Stimulated activated naive CD8-positive, alpha-beta T cell treated with anti-CD3 and anti-CD28 coated beads, Interleukin-15, amount 100 ng/mL, for 72 hours (primary cell): Measurements from ENCODE around the gene DTNB.
"Not testable (repeated sequence)": the region's sequence is repeated elsewhere in the genome, so short reads cannot be mapped to it uniquely, and the experiment has no call there.

Experiments
- ATAC-seq: fragments of 150-1000 bp; cut with Tn5 transposase; 2 replicates; pipeline ENCODE4 v1.10.0; 2021; ENCODE audit warnings: mild to moderate bottlenecking, moderate library complexity
- DNase-seq, 2 donors: peaks; one replicate each; pipeline ENCODE4 v3.0.0; 2021 to 2022
- H3K27ac Mint-ChIP-seq, 2 donors: one replicate each; pipeline ENCODE4 v1.8.0; 2022; ENCODE audit warnings: mild to moderate bottlenecking in 2 of 2, mixed read lengths in 2 of 2, moderate library complexity in 2 of 2
- H3K27me3 Mint-ChIP-seq: one replicate; pipeline ENCODE4 v1.8.0; 2022; ENCODE audit warnings: mixed read lengths
- H3K4me1 Mint-ChIP-seq: one replicate; pipeline ENCODE4 v1.8.0; 2022; ENCODE audit warnings: mild to moderate bottlenecking, mixed read lengths
- H3K4me3 Mint-ChIP-seq, 2 donors: one replicate each; pipeline ENCODE4 v1.8.0; 2022; ENCODE audit warnings: mild to moderate bottlenecking in 2 of 2, mixed read lengths in 2 of 2, moderate library complexity in 1 of 2
- H3K9me3 Mint-ChIP-seq, 2 donors: one replicate each; pipeline ENCODE4 v1.8.0; 2022; ENCODE audit warnings: mixed read lengths in 2 of 2

DTNB gene

DNA sequence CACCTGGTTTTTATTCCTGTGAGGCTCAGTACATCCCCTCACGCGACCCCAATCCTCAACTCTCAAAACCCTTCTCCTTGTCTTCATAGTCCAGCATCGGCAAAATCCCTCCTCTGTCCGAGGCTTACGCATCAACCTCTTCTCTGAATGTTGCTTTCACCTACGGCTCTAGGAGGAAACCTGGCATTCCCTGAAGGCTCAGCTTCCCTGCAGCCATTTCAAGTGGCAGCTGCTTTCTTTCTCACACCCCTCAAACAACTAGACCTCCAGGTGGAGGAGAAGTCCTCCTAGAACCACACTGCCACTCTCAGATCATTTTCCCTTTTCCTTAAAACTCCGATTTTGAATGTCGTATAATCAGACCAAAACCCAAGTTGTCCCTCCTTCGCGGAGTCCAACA is 114.2 kb downstream of the DTNB start:
- ATAC-seq (no peak), DNase-seq (no peak)
- Mint-ChIP-seq H3K27me3 (no peaks in the 10 kb centered on the region), H3K27ac (peak overlapping the region; percentile 52 to 68), H3K4me3 (peak overlapping the region; percentile 3 to 31), H3K4me1 (peaks cover 58% of the 10 kb centered on the region), H3K9me3 (peaks cover 7 to 11% of the 10 kb centered on the region in 2 donors)

DNA sequence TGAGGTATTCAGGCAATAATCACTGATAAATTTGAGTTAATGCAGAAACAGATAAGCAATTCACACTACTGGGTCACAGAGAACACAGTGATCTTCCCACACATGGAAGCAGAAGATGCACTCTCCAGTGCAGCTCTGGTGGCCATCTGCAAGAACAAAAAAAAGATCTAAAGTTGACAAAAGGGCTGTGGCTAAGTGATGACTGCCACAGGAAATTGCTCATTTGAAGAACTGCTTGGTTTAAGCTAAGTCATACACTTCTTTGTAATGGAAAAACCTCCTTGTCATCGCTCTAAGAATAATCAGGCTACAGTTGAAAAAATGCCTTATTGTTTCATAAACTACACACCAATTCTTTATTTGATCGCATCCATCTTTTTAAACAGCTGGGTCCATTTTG is 115.1 kb downstream of the DTNB start:
- peaks cover 58% of the 10 kb centered on the region for H3K4me1 Mint-ChIP-seq
- ATAC-seq (peak; percentile 92), DNase-seq (peak; percentile 34 to 52)
- H3K4me3 Mint-ChIP-seq: peak overlapping the region; percentile 7 to 14
- H3K9me3 Mint-ChIP-seq: peaks cover 7 to 11% of the 10 kb centered on the region in 2 donors
- peak overlapping the region; percentile 17 to 68 for H3K27ac Mint-ChIP-seq
- H3K27me3 Mint-ChIP-seq: no peaks in the 10 kb centered on the region

DNA sequence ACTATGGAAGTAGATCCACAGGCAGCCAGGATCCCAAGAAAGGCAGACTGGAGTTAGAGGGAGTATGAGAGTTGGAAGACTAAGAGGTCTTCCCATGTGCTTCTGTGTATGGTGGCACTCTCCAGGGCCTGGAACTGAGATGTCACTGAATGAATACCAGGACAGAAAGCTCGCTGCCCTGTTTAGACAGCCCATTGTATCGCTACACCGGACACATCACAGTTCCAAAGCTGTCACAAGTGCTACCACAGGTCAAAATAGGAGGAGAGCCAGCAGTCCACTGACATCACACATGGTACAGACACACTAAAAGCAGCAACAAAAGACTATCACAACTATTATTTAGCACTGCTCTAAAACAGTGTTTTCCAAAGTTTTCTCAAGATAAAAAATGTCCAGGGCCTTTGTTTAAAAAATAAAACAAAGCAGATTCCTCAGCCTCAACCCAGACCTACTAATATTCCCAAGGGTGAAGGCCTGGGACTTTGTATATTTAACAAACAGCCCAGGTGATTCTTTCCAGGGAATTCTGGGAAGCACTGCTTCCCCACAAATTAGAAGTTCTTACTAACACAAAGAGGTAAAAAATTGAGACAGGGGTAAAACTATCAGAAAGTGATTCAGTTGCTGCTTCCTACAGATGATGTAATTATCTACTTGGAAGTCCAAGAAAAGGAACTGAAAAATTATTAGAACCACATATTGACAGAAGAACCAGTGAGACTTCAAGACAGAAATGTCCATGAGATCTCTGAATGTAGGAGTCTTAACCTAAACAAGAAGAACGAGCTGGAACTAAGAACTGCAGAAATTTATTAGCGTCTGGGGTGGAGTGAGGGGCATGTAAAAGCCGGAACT is 116.0 kb downstream of the DTNB start:
- Mint-ChIP-seq H3K4me1 (peaks cover 60% of the 10 kb centered on the region), H3K4me3 (peak overlapping the region; percentile 11 to 21), H3K9me3 (peaks cover 7 to 11% of the 10 kb centered on the region in 2 donors), H3K27ac (peak overlapping the region; percentile 60 to 75), H3K27me3 (no peaks in the 10 kb centered on the region)
- ATAC-seq: no peak
- no peak for DNase-seq

DNA sequence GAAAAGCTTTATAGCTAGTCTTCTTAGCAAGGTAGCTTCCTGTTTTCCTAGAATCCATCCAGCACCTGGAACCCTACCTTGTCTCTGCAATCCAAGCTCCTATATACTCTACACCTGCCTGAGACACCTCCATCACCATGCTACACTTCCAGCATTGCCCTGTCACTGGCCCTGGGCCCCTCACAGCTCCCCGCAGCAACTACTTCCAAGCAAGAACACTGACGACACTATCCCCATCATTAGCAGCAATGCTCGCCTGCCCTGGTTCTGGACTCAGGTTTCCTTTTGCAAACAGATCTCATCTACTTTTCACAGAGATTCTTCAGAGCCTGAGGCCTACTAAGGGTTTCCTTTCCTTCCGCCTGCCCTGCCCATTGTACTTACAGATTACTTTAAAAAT is 121.1 kb downstream of the DTNB start:
- Mint-ChIP-seq H3K4me1 (peaks cover 25% of the 10 kb centered on the region), H3K4me3 (no peak overlapping the region), H3K9me3 (no peaks in the 10 kb centered on the region), H3K27ac (no peak overlapping the region), H3K27me3 (no peaks in the 10 kb centered on the region)
- ATAC-seq: no peak
- no peak for DNase-seq

DNA sequence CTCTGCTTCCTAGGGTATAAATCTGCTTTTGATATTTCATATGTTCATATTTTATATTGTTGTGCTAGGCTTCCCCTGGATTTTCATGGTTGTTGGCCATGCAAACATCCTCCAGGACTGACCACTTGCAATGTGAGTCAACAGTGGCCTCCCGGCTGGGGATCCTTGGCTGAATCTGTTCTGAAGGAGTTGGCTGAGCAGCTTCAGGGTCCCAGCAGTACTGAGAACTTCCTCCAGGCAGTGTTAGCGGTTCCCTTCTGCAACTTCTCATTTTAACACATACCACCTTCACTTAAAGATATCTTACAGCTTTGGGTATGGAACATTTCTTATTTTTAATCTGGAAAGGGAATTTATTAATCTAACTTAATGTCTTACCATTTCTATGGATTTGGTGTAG is 122.1 kb downstream of the DTNB start:
- Mint-ChIP-seq H3K4me1 (peaks cover 15% of the 10 kb centered on the region), H3K4me3 (no peak overlapping the region)

DNA sequence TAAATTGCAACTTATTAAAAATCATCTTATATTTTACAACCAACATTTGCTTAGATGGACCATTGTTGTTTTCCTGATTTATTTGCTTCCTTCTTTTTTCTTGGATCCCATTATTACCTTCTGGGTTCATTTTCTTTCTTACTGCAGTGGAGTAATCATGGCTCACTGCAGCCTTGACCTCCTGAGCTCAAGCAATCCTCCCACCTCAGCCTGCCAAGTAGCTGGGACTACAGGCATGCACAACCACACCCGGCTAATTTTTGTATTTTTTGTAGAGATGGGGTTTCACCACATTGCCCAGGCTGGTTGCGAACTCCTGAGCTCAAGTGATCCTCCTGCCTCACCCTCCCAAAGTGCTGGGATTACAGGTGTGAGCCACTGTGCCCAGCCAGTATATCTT is 123.8 kb downstream of the DTNB start:
- H3K4me3 Mint-ChIP-seq: not testable (repeated sequence)

More for the DNA sequence above, 122.1 kb downstream of the DTNB start:
- Mint-ChIP-seq H3K27ac (no peak overlapping the region), H3K9me3 (no peaks in the 10 kb centered on the region), H3K27me3 (no peaks in the 10 kb centered on the region)
- DNase-seq: no peak
- ATAC-seq: no peak

DNA sequence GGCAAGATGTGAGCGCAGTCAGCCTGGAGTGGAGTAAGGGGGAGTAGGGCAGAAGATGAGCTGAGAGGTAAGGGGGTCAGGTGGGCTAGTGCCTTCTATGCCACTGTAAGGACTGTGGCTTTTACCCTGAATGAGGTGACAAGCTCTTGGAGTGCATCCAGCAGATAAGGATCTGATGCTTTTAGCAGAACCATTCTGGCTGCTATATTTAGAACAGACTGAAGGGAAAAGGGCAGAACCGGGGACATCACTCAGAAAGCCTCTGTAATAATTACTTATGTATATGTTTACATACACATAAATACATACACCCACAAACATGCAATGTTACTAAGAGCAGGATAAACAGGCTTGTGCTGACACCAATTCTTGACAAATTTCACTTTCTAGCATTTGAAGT is 124.8 kb downstream of the DTNB start:
- no peak overlapping the region for H3K4me3 Mint-ChIP-seq
- H3K27ac Mint-ChIP-seq: no peak overlapping the region
- ATAC-seq (no peak), DNase-seq (no peak)
- peaks cover 14% of the 10 kb centered on the region for H3K4me1 Mint-ChIP-seq
- no peaks in the 10 kb centered on the region for H3K27me3 Mint-ChIP-seq
- no peaks in the 10 kb centered on the region for H3K9me3 Mint-ChIP-seq

More for the DNA sequence above, 123.8 kb downstream of the DTNB start:
- not testable (repeated sequence) for H3K27ac Mint-ChIP-seq, H3K9me3 Mint-ChIP-seq, DNase-seq, H3K27me3 Mint-ChIP-seq, ATAC-seq
- peaks cover 14% of the 10 kb centered on the region for H3K4me1 Mint-ChIP-seq

DNA sequence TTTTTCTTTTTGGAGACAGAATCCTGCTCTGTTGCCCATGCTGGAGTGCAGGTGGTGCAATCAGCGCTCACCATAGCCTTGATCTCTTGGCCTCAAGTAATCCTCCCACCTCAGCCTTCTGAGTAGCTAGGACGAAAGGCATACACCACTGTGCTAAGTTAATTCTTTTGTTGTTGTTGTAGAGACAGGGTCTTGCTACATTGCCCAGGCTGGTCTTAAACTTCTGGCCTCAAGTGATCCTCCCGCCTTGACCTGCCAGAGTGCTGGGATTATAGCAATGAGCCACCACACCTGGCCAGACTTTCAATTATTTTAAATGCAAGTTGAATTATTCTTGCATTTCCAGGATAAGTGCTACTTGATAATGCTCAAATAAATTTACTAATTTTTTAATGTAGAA is 126.5 kb downstream of the DTNB start:
- peaks cover 6% of the 10 kb centered on the region for H3K4me1 Mint-ChIP-seq
- H3K4me3 Mint-ChIP-seq: no peak overlapping the region
- peak overlapping the region in 1 of 2 donors; percentile 41 for H3K27ac Mint-ChIP-seq
- ATAC-seq (no peak), DNase-seq (no peak)
- H3K27me3 Mint-ChIP-seq: no peaks in the 10 kb centered on the region
- H3K9me3 Mint-ChIP-seq: no peaks in the 10 kb centered on the region

DNA sequence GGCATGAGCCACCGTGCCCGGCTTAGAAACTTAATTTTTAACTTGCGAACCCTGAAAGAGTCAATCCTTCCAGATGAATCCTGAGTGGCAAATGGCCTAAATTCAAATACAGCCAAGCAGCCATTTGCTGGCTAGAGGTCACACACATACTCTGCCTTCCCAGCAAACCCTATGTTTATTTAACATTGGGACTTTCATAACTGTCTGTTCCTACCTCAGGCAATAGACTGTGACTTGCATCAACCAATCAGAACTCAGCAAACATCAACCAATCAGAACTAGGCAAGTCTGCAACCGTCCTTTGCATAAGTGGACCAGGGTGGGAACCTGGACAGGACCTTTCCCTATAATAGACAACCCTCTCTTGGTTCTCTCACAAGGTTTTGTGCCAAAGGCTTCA is 127.5 kb downstream of the DTNB start:
- Mint-ChIP-seq H3K4me1 (peaks cover 6% of the 10 kb centered on the region), H3K9me3 (no peaks in the 10 kb centered on the region), H3K27ac (no peak overlapping the region), H3K4me3 (no peak overlapping the region), H3K27me3 (no peaks in the 10 kb centered on the region)
- DNase-seq (no peak), ATAC-seq (no peak)

DNA sequence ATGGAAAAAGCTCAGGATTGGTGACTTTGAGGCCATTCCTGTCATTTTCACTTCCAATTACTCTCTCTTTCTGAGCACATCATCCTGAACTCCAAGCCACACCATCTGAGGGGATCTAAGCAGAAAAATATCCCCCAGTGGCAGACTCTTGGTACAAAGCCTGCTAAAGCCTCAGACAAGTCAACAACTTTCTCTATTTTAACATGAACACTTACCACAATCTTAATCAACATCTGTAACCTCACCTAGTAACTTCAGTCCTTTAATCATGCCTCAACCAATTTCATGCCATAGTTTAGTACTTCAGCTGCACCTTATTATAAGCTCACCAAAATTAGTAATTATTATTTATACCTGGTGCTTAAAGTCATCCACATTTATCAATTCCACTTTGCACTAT is 128.9 kb downstream of the DTNB start:
- Mint-ChIP-seq H3K4me3 (no peak overlapping the region), H3K4me1 (peaks cover 6% of the 10 kb centered on the region), H3K9me3 (no peaks in the 10 kb centered on the region), H3K27ac (no peak overlapping the region), H3K27me3 (no peaks in the 10 kb centered on the region)
- ATAC-seq: no peak
- DNase-seq: no peak

DNA sequence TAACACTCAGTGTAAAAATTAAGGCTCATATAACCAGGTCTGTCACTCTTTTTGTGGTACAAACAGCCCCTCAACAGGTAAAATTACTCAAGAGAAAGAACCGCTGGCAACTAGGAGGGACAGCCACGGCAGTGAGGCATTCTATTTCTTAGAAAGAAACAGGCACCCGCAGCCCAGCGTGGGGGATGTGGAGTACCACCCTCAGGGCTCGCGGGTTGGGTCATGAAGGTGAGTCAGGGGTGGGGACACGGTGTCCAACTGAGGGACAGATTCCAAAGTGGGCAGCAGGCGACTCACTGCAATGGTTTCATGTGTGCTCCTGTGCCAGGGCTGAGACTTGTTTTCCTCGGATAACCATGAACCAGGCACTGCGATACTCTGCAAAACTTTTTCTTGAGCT is 129.4 kb downstream of the DTNB start:
- ATAC-seq (no peak), DNase-seq (no peak)
- no peak overlapping the region for H3K27ac Mint-ChIP-seq
- H3K4me1 Mint-ChIP-seq: peaks cover 6% of the 10 kb centered on the region
- no peak overlapping the region for H3K4me3 Mint-ChIP-seq
- no peaks in the 10 kb centered on the region for H3K27me3 Mint-ChIP-seq
- H3K9me3 Mint-ChIP-seq: no peaks in the 10 kb centered on the region

DNA sequence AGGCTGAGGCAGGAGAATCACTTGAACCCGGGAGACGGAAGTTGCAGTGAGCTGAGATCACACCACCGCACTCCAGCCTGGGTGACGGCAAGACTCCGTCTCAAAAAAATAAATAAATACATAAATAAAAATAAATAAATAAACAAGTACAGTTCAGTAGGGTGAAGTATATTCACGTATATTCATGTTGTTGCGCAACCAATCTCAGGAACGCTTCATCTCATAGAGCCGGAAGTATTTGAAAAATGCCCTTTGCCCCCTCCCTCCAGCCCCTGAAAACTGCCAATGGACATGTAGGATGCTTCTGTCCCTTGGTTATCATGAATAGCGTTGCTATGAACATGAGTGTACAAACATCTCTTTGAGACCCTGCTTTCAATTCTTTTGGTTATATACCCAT is 132.0 kb downstream of the DTNB start:
- Mint-ChIP-seq H3K9me3 (no peaks in the 10 kb centered on the region), H3K27me3 (no peaks in the 10 kb centered on the region), H3K4me1 (no peaks in the 10 kb centered on the region), H3K27ac (no peak overlapping the region), H3K4me3 (no peak overlapping the region)
- DNase-seq (no peak), ATAC-seq (no peak)

DNA sequence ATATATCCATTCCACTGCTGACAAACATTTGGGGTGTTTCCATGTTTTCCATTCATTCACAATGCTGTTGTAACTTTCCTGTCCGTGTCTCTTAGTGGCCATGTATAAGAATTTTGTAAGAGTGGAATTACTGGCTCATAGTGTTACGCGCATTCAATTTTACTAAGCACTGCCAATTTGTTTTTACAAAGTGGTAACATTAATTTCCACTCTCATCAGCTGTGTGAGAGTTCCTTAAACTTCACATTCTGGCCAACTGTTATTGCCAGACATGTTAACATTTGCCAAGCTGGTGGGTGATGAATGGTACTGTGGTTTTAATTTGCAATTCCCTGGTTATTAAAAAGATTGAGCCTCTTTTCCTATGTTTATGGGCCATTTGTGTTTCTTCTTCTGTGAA is 134.2 kb downstream of the DTNB start:
- peak overlapping the region in 1 of 2 donors; percentile 75 for H3K27ac Mint-ChIP-seq
- H3K4me3 Mint-ChIP-seq: no peak overlapping the region
- H3K27me3 Mint-ChIP-seq: no peaks in the 10 kb centered on the region
- DNase-seq: no peak
- no peaks in the 10 kb centered on the region for H3K4me1 Mint-ChIP-seq
- no peak for ATAC-seq
- H3K9me3 Mint-ChIP-seq: no peaks in the 10 kb centered on the region

DNA sequence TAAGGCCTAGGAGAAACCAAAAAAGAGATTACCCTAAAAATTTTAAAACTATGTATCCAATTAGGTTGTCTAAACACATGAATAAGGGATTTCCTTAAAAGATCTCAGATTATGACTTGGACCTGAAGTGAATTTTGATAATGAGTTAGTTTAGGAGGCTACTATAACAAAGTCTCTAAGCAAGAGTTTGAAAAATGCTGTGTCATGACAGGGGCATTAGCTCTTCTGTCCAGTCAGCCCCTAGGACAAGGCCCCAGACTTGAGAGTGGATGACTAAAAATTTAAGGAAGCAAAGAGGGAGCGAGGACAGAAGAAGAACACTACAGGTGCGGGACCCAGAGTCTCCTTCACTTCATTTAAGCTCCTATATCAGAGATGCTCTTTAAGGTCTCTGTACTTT is 135.9 kb downstream of the DTNB start:
- no peaks in the 10 kb centered on the region for H3K9me3 Mint-ChIP-seq
- no peaks in the 10 kb centered on the region for H3K4me1 Mint-ChIP-seq
- ATAC-seq: no peak
- H3K4me3 Mint-ChIP-seq: no peak overlapping the region
- no peaks in the 10 kb centered on the region for H3K27me3 Mint-ChIP-seq
- no peak for DNase-seq
- peak overlapping the region in 1 of 2 donors; percentile 16 for H3K27ac Mint-ChIP-seq

DNA sequence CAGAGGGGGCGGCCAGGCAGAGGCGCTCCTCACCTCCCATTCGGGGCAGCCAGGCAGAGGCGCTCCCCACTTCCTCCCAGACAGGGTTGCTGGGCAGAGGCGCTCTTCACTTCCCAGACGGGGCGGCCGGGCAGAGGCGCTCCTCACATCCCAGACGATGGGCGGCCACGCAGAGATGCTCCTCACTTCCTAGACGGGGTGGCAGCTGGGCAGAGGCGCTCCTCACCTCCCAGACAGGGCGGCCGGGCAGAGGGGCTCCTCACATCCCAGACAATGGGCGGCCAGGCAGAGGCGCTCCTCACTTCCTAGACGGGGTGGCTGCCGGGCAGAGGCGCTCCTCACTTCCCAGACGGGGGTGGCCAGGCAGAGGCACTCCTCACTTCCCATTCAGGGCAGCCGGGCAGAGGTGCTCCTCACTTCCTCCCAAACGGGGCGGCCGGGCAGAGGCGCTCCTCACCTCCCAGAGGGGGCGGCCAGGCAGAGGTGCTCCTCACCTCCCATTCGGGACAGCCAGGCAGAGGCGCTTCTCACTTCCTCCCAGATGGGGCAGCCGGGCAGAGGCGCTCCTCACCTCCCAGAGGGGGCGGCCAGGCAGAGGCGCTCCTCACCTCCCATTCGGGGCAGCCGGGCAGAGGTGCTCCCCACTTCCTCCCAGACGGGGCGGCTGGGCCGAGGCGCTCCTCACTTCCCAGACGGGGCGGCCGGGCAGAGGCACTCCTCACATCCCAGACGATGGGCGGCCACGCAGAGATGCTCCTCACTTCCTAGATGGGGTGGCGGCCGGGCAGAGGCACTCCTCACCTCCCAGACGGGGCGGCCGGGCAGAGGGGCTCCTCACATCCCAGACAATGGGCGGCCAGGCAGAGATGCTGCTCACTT is 137.7 kb downstream of the DTNB start:
- not testable (repeated sequence) for H3K9me3 Mint-ChIP-seq, H3K27ac Mint-ChIP-seq, DNase-seq, H3K27me3 Mint-ChIP-seq, H3K4me1 Mint-ChIP-seq, ATAC-seq, H3K4me3 Mint-ChIP-seq

DNA sequence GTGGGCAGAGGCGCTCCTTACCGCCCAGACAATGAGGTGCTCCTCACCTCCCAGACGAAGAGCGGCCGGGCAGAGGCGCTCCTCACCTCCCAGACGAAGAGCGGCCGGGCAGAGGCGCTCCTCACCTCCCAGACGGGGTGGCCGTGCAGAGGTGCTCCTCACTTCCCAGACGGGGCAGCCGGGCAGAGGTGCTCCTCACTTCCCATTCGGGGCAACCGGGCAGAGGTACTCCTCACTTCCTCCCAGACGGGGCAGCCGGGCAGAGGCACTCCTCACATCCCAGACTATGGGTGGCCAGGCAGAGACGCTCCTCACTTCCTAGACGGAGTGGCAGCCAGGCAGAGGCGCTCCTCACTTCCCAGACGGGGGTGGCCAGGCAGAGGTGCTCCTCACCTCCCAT is 138.4 kb downstream of the DTNB start:
- H3K27me3 Mint-ChIP-seq, H3K4me3 Mint-ChIP-seq: not testable (repeated sequence)

More for the DNA sequence above, 138.4 kb downstream of the DTNB start:
- DNase-seq, ATAC-seq, H3K9me3 Mint-ChIP-seq, H3K4me1 Mint-ChIP-seq, H3K27ac Mint-ChIP-seq: not testable (repeated sequence)
